Glomerular visceral epithelial cell (primary cell): Measurements from ENCODE around the gene OR13C8.
"Not testable (repeated sequence)": the region's sequence is repeated elsewhere in the genome, so short reads cannot be mapped to it uniquely, and the experiment has no call there.

Source experiments
- DNase-seq: peaks from one replicate; pipeline ENCODE4 v3.0.0-alpha.2; 2016; ENCODE audit errors: extremely low spot score

OR13C8 gene

GRCh38 chr9:104568868-104569267 lies at the start of gene OR13C8:
Gene OR13C8, plus strand, starts transcription at chr9:104569168. Its CDS starts 0 bp downstream, at chr9:104569168.
- DNase-seq: no peak

GRCh38 chr9:104520241-104520640 lies 48.7 kb upstream of the OR13C8 start:
- DNase-seq: not testable (repeated sequence)

GRCh38 chr9:104527109-104527508 lies 41.9 kb upstream of the OR13C8 start, which contains the start of gene OR13C4:
Gene OR13C4, minus strand, starts transcription at chr9:104527209. Its CDS starts 0 bp downstream, at chr9:104527209.
- DNase-seq: no peak

GRCh38 chr9:104536756-104537155 lies 32.2 kb upstream of the OR13C8 start, which contains the start of gene OR13C3:
Gene OR13C3, minus strand, starts transcription at chr9:104536856. Its CDS starts 133 bp downstream, at chr9:104536723.
- no peak for DNase-seq

GRCh38 chr9:104539275-104539674 lies 29.7 kb upstream of the OR13C8 start:
- no peak for DNase-seq

- DNase-seq: no peak
These were observed 24.3 kb upstream of the OR13C8 start for GRCh38 chr9:104544644-104545043.

GRCh38 chr9:104553261-104553660 lies 15.7 kb upstream of the OR13C8 start:
- DNase-seq: peak; percentile 2

- DNase-seq: no peak
These were observed 13.4 kb upstream of the OR13C8 start for GRCh38 chr9:104555521-104555920.

GRCh38 chr9:104556830-104557634 lies 11.9 kb upstream of the OR13C8 start:
- DNase-seq: no peak

- DNase-seq: no peak
These were observed 4.6 kb upstream of the OR13C8 start for GRCh38 chr9:104564358-104564757.

- no peak for DNase-seq
These were observed 3.6 kb downstream of the OR13C8 start for GRCh38 chr9:104572612-104573011.

GRCh38 chr9:104575456-104575855 lies 6.5 kb downstream of the OR13C8 start:
- no peak for DNase-seq

GRCh38 chr9:104577263-104577662 lies 8.3 kb downstream of the OR13C8 start:
- DNase-seq: no peak

- no peak for DNase-seq
These were observed 11.6 kb downstream of the OR13C8 start for GRCh38 chr9:104580562-104580961.

GRCh38 chr9:104586496-104587180 lies 17.7 kb downstream of the OR13C8 start:
- DNase-seq: no peak

- DNase-seq: no peak
These were observed 20.7 kb downstream of the OR13C8 start for GRCh38 chr9:104589626-104590025.

- DNase-seq: not testable (repeated sequence)
These were observed 29.8 kb downstream of the OR13C8 start for GRCh38 chr9:104598749-104599148.

- DNase-seq: not testable (repeated sequence)
These were observed 30.3 kb downstream of the OR13C8 start, which contains the start of gene OR13C5 for GRCh38 chr9:104599313-104599712. Gene OR13C5, minus strand, starts transcription at chr9:104599413. Its CDS starts 0 bp downstream, at chr9:104599413.

GRCh38 chr9:104604801-104605200 lies 35.8 kb downstream of the OR13C8 start:
- no peak for DNase-seq

GRCh38 chr9:104605527-104605926 lies 36.6 kb downstream of the OR13C8 start, which contains the start of gene OR13C2:
Gene OR13C2, minus strand, starts transcription at chr9:104605627. Its CDS starts 0 bp downstream, at chr9:104605627.
- DNase-seq: not testable (repeated sequence)

- no peak for DNase-seq
These were observed 37.2 kb downstream of the OR13C8 start for GRCh38 chr9:104606152-104606551.

GRCh38 chr9:104608336-104608735 lies 39.4 kb downstream of the OR13C8 start:
- DNase-seq: no peak

- no peak for DNase-seq
These were observed 42.2 kb downstream of the OR13C8 start for GRCh38 chr9:104611213-104611612.
